HepG2 (cell line): ENCODE results near the gene PSPH. TPM values are rescaled to one million over a fixed set of nuclear protein-coding genes. Genes with fewer than 3 reads are reported as not detected.

Experiments
- CCDC6 ChIP-seq: sonication (generic); formaldehyde crosslinking; IDR thresholded peaks from 2 replicates; pipeline ENCODE4 v1.8.1; 2022; ENCODE audit warnings: mild to moderate bottlenecking, missing genetic modification reagents, moderate library complexity
- CTCF ChIP-seq: sonication (generic); formaldehyde crosslinking; IDR thresholded peaks from 2 replicates; pipeline ENCODE4 v1.5.0; 2020; ENCODE audit warnings: mild to moderate bottlenecking, missing genetic modification reagents, moderate library complexity
- THAP11 ChIP-seq: IDR thresholded peaks from 2 replicates; pipeline ENCODE4 v1.6.1; 2016; ENCODE audit warnings: missing biosample characterization, missing genetic modification reagents
- ZBTB2 ChIP-seq: sonication (generic); formaldehyde crosslinking; IDR thresholded peaks from 2 replicates; pipeline ENCODE4 v1.8.0; 2022; ENCODE audit warnings: low read depth, missing genetic modification reagents
- polyA plus RNA-seq, 8 experiments: library from polyadenylated mRNA; depleted of rRNA in 3 of 8; stranded (reverse) in 7 of 8; unstranded in 1 of 8; fragments of >200 nt; fragmentation: Illumina TruSeq in 4 of 8; extraction: Trizol in 4 of 8; gene quantifications; 2 replicates each; pipeline versions ENCODE4 v1.2.1 to v1.2.3, GENCODE V29; 2011 to 2016; ENCODE audit warnings: low read depth in 4 of 8, missing spikeins in 1 of 8, mixed read lengths in 1 of 8; ENCODE audit not compliant: insufficient read depth in 1 of 8
- total RNA-seq, 5 experiments: library from RNA; depleted of rRNA; stranded (reverse); fragments of >200 nt; fragmentation: Illumina TruSeq; extraction: Trizol; gene quantifications; 2 replicates each; pipeline ENCODE4 v1.2.3, GENCODE V29; 2016; ENCODE audit warnings: low read depth in 1 of 5
- TF ChIP-seq, protein P1 (sequence below): sonication (generic); formaldehyde crosslinking; IDR thresholded peaks from 2 replicates; pipeline ENCODE4 v1.8.1; 2023; ENCODE audit warnings: mild to moderate bottlenecking, moderate library complexity, missing genetic modification reagents

The PSPH gene
- total and polyA plus RNA-seq, 2 of the 13 experiments (the other 11 are each of a cell fraction or from before 2014, with no cell fraction given): 85.5 to 124 TPM

- TF ChIP-seq CTCF (CRISPR knock-in tag) (peak; percentile 54), ZBTB2 (CRISPR knock-in tag) (peak; percentile 83), CCDC6 (CRISPR knock-in tag) (peak; percentile 81; the same call in 1 of the 2 replicates), THAP11 (CRISPR knock-in tag) (peak; percentile 32; the same call in 1 of the 2 replicates)
- TF ChIP-seq, protein P1, sequence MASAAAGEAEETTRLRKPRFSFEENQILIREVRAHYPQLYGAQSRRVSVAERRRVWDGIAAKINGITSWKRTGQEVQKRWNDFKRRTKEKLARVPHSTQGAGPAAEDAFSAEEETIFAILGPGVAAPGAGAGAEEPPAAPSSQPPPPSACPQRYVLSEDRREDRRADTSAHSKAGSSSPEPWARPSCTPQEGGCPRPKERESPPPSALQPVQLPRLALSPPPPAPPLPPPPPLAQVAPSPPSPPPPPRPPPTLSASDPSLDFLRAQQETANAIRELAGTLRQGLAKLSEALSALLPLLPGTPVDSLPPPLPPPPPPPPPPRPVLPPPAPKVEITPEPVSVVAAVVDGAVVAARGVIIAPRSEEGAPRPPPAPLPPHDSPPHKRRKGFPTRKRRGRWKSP (CRISPR knock-in tag): peak; percentile 68; the same call in 1 of the 2 replicates
Observed at GRCh38 chr7:55964261-55965099, 86.8 kb downstream of the PSPH start, which contains the start of gene NIPSNAP2 (continued).
